Measurements from ENCODE around the gene SCAMP2. TPM values are rescaled to one million over a fixed set of nuclear protein-coding genes. Genes with fewer than 3 reads are reported as not detected.

SCAMP2 gene
- polyA plus RNA-seq, 1 donor from 2014 or later: 4.5 TPM

- Histone ChIP-seq H3K36me3 (ENCODE audit: insufficient read depth, low read length) (no peaks in the 10 kb centered on the region), H3F3A (ENCODE audit: insufficient read depth, low read length, poor library complexity, severe bottlenecking) (no peaks in the 10 kb centered on the region), H3K4me3 (ENCODE audit: low read length) (no peak overlapping the region), H2AFZ (ENCODE audit: low read depth, low read length) (no peak overlapping the region), H3K9me2 (ENCODE audit: insufficient read depth, low read length) (no peaks in the 10 kb centered on the region), H3K9me3 (ENCODE audit: low read length) (no peaks in the 10 kb centered on the region), H3K4me2 (ENCODE audit: low read length) (no peak overlapping the region), H3K79me2 (replicated peaks; ENCODE audit: insufficient read depth, low read length) (no peaks in the 10 kb centered on the region), H3K27ac (ENCODE audit: low read length) (no peak overlapping the region), H3K9ac (ENCODE audit: low read length) (no peak overlapping the region), H3K27me3 (ENCODE audit: insufficient read depth, low read depth, low read length) (peaks cover 12% of the 10 kb centered on the region), H4K20me1 (ENCODE audit: insufficient read depth) (no peaks in the 10 kb centered on the region)
- TF ChIP-seq CTCF (IDR thresholded peaks at IDR 0.05; ENCODE audit: poor library complexity, severe bottlenecking) (no peak), SMC3 (conservative IDR thresholded peaks at IDR 0.05; ENCODE audit: poor library complexity) (no peak), MXI1 (conservative IDR thresholded peaks at IDR 0.05; ENCODE audit: poor library complexity, severe bottlenecking) (no peak), EZH2 (IDR thresholded peaks at IDR 0.05; ENCODE audit: borderline replicate concordance, insufficient read depth, low read length, poor library complexity, severe bottlenecking) (no peak), REST (IDR thresholded peaks at IDR 0.05; ENCODE audit: borderline replicate concordance) (no peak), TAF1 (IDR thresholded peaks at IDR 0.05; ENCODE audit: low read depth) (no peak), RAD21 (conservative IDR thresholded peaks at IDR 0.05) (no peak), POLR2AphosphoS5 (IDR thresholded peaks at IDR 0.05) (no peak), EP300 (conservative IDR thresholded peaks at IDR 0.05; ENCODE audit: poor library complexity, severe bottlenecking) (no peak)
These were observed 40.3 kb downstream of the SCAMP2 start for GRCh38 chr15:74832826-74833225.

GRCh38 chr15:74831813-74832495, 41.2 kb downstream of the SCAMP2 start:
- Histone ChIP-seq H4K20me1 (ENCODE audit: insufficient read depth) (no peaks in the 10 kb centered on the region), H3K9me2 (ENCODE audit: insufficient read depth, low read length) (no peaks in the 10 kb centered on the region), H3K4me2 (ENCODE audit: low read length) (no peak overlapping the region), H3K27me3 (ENCODE audit: insufficient read depth, low read depth, low read length) (peaks cover 21% of the 10 kb centered on the region), H3K9me3 (ENCODE audit: low read length) (no peaks in the 10 kb centered on the region), H3K4me3 (ENCODE audit: low read length) (no peak overlapping the region), H3K27ac (ENCODE audit: low read length) (no peak overlapping the region), H3K9ac (ENCODE audit: low read length) (no peak overlapping the region), H3F3A (ENCODE audit: insufficient read depth, low read length, poor library complexity, severe bottlenecking) (no peaks in the 10 kb centered on the region), H3K79me2 (replicated peaks; ENCODE audit: insufficient read depth, low read length) (no peaks in the 10 kb centered on the region), H3K36me3 (ENCODE audit: insufficient read depth, low read length) (no peaks in the 10 kb centered on the region), H2AFZ (ENCODE audit: low read depth, low read length) (no peak overlapping the region)
- TF ChIP-seq REST (IDR thresholded peaks at IDR 0.05; ENCODE audit: borderline replicate concordance) (no peak), MXI1 (conservative IDR thresholded peaks at IDR 0.05; ENCODE audit: poor library complexity, severe bottlenecking) (no peak), RAD21 (conservative IDR thresholded peaks at IDR 0.05) (no peak), TAF1 (IDR thresholded peaks at IDR 0.05; ENCODE audit: low read depth) (no peak), CTCF (IDR thresholded peaks at IDR 0.05; ENCODE audit: poor library complexity, severe bottlenecking) (no peak), SMC3 (conservative IDR thresholded peaks at IDR 0.05; ENCODE audit: poor library complexity) (no peak), EP300 (conservative IDR thresholded peaks at IDR 0.05; ENCODE audit: poor library complexity, severe bottlenecking) (no peak)
